NT2/D1 (cell line): Measurements from ENCODE around the gene DAPK1.

Experiments
- SUZ12 ChIP-seq: IDR thresholded peaks from 2 replicates; pipeline ENCODE4 v1.6.1; 2011; ENCODE audit not compliant: insufficient read length, insufficient read depth; ENCODE audit errors: extremely low read depth
- YY1 ChIP-seq: IDR thresholded peaks from 2 replicates; pipeline ENCODE4 v1.6.1; 2011; ENCODE audit not compliant: insufficient read length, insufficient read depth
- ZNF274 ChIP-seq: IDR thresholded peaks from 2 replicates; pipeline ENCODE4 v1.6.1; 2011; ENCODE audit warnings: mild to moderate bottlenecking, low read depth, low read length

GRCh38 chr9:87592554-87593358, 95.1 kb downstream of the DAPK1 start:
- TF ChIP-seq ZNF274 (no peak), SUZ12 (no peak), YY1 (no peak)
